H1 (cell line): ENCODE measurements around the gene CPLX1. TPM values are rescaled to one million over a fixed set of nuclear protein-coding genes. Genes with fewer than 3 reads are reported as not detected.

Experiments
- CTCF ChIA-PET: fragments of 300-600 bp; sonication (Branson Sonifier 250); formaldehyde crosslinking; loops from one replicate; lab custom pipeline; 2021; ENCODE audit not compliant: partially characterized antibody; lab: Charles Lee
- POLR2A ChIA-PET: fragments of 300-600 bp; sonication (Branson Sonifier 250); formaldehyde crosslinking; loops from one replicate; lab custom pipeline; 2021; ENCODE audit warnings: inconsistent platforms; ENCODE audit not compliant: partially characterized antibody; lab: Charles Lee
- DNase-seq, 2 experiments: peaks; one replicate each; pipeline versions ENCODE4 v3.0.0 to v3.0.0-alpha.2; 2010 to 2022; ENCODE audit warnings: low spot score in 2 of 2, low read depth in 1 of 2, mixed read lengths in 1 of 2
- FAIRE-seq: peaks from 2 replicates; lab custom pipeline; 2011; peaks lifted over from hg19 to GRCh38; lab: Jason Lieb, UNC
- H2AFZ ChIP-seq: 2 replicates; pipeline ENCODE4 v1.8.1; 2012; ENCODE audit warnings: low read length, inconsistent platforms
- H2AK5ac ChIP-seq: 2 replicates; pipeline ENCODE4 v1.6.1; 2013; ENCODE audit warnings: low read depth, low read length
- H2BK120ac ChIP-seq: replicated peaks from 2 replicates; pipeline ENCODE3; 2013; ENCODE audit warnings: low read depth, low read length, inconsistent platforms
- H2BK12ac ChIP-seq: 2 replicates; pipeline ENCODE4 v1.6.1; 2013; ENCODE audit warnings: low read depth, low read length
- H2BK15ac ChIP-seq: 2 replicates; pipeline ENCODE4 v1.6.1; 2013; ENCODE audit warnings: low read length
- H2BK20ac ChIP-seq: 2 replicates; pipeline ENCODE4 v1.6.1; 2013; ENCODE audit warnings: low read length
- H2BK5ac ChIP-seq: 2 replicates; pipeline ENCODE4 v1.6.1; 2013; ENCODE audit warnings: low read depth, low read length
- H3K14ac ChIP-seq: 2 replicates; pipeline ENCODE4 v1.6.1; 2013; ENCODE audit warnings: inconsistent platforms; ENCODE audit not compliant: insufficient read length
- H3K18ac ChIP-seq: 2 replicates; pipeline ENCODE4 v1.6.1; 2013; ENCODE audit warnings: low read length; ENCODE audit errors: extremely low read depth
- H3K23ac ChIP-seq: 2 replicates; pipeline ENCODE4 v1.6.1; 2013; ENCODE audit warnings: inconsistent platforms; ENCODE audit not compliant: insufficient read length
- H3K23me2 ChIP-seq: 2 replicates; pipeline ENCODE4 v1.6.1; 2013; ENCODE audit warnings: low read depth, low read length
- H3K27ac ChIP-seq: 2 replicates; pipeline ENCODE4 v1.6.1; 2011; ENCODE audit warnings: low read depth, low read length, inconsistent platforms
- H3K27me3 ChIP-seq, 4 experiments: replicated peaks in 1 of 4; 1 replicate in 1 of 4; 2 replicates in 3 of 4; pipeline versions ENCODE4 v1.6.1 to v1.8.1; 2011 to 2013; ENCODE audit warnings: low read length in 3 of 4, mild to moderate bottlenecking in 3 of 4, inconsistent platforms in 2 of 4, mixed read lengths in 2 of 4, moderate library complexity in 1 of 4; ENCODE audit not compliant: control insufficient read depth in 3 of 4, insufficient read depth in 3 of 4; ENCODE audit errors: extremely low read depth in 1 of 4
- H3K36me3 ChIP-seq, 4 experiments: 2 replicates each; pipeline versions ENCODE4 v1.6.1 to v1.8.1; 2011 to 2013; ENCODE audit warnings: mild to moderate bottlenecking in 4 of 4, low read length in 3 of 4, moderate library complexity in 2 of 4, control low read depth in 1 of 4, inconsistent platforms in 1 of 4; ENCODE audit not compliant: insufficient read depth in 4 of 4, control insufficient read depth in 2 of 4
- H3K4ac ChIP-seq: replicated peaks from 2 replicates; pipeline ENCODE3; 2013; ENCODE audit warnings: low read length, low read depth, mixed read lengths, inconsistent platforms; ENCODE audit not compliant: insufficient read length
- H3K4me1 ChIP-seq, 4 experiments: replicated peaks in 1 of 4; 1 replicate in 1 of 4; 2 replicates in 3 of 4; pipeline versions ENCODE4 v1.6.1 to v1.8.1; 2011 to 2013; ENCODE audit warnings: low read length in 3 of 4, inconsistent platforms in 2 of 4, mixed read lengths in 1 of 4; ENCODE audit not compliant: insufficient read depth in 4 of 4, control insufficient read depth in 3 of 4
- H3K4me2 ChIP-seq, 2 experiments: 2 replicates each; pipeline versions ENCODE4 v1.6.1 to v1.8.1; 2011 to 2013; ENCODE audit warnings: low read depth in 2 of 2, low read length in 2 of 2, control low read depth in 1 of 2, inconsistent platforms in 1 of 2, mild to moderate bottlenecking in 1 of 2; ENCODE audit not compliant: insufficient read depth in 1 of 2
- H3K4me3 ChIP-seq, 4 experiments: fragments of 200-600, 300-600 bp in 1 of 4; sonication (generic), shearing (Covaris generic), sonication (Bioruptor Twin) in 1 of 4; 2 replicates each; pipeline versions ENCODE4 v1.5.1 to v1.8.1; 2011 to 2016; ENCODE audit warnings: low read length in 4 of 4, low read depth in 3 of 4, control low read depth in 2 of 4, inconsistent platforms in 2 of 4, mild to moderate bottlenecking in 2 of 4, mixed read lengths in 1 of 4, moderate library complexity in 1 of 4; ENCODE audit not compliant: insufficient read depth in 2 of 4; ENCODE audit errors: extremely low read depth in 1 of 4
- H3K56ac ChIP-seq: replicated peaks from 2 replicates; pipeline ENCODE3; 2013; ENCODE audit warnings: low read depth, mild to moderate bottlenecking, mixed read lengths, low read length, inconsistent platforms; ENCODE audit not compliant: insufficient read length
- H3K79me1 ChIP-seq: 2 replicates; pipeline ENCODE4 v1.6.1; 2013; ENCODE audit warnings: low read depth, low read length, control low read depth
- H3K79me2 ChIP-seq, 2 experiments: 2 replicates each; pipeline versions ENCODE4 v1.6.1 to v1.8.1; 2012 to 2013; ENCODE audit warnings: low read length in 2 of 2, mild to moderate bottlenecking in 2 of 2, inconsistent platforms in 1 of 2; ENCODE audit not compliant: insufficient read depth in 2 of 2, control insufficient read depth in 1 of 2
- H3K9ac ChIP-seq, 4 experiments: replicated peaks in 1 of 4; 1 replicate in 1 of 4; 2 replicates in 3 of 4; pipeline versions ENCODE4 v1.6.1 to v1.8.1; 2011 to 2013; ENCODE audit warnings: low read depth in 3 of 4, low read length in 3 of 4, control low read depth in 2 of 4, mild to moderate bottlenecking in 2 of 4, moderate library complexity in 2 of 4, inconsistent platforms in 1 of 4; ENCODE audit errors: extremely low read depth in 1 of 4
- H3K9me3 ChIP-seq, 2 experiments: 2 replicates each; pipeline versions ENCODE4 v1.6.1 to v1.8.1; 2012 to 2013; ENCODE audit warnings: mild to moderate bottlenecking in 2 of 2, moderate library complexity in 2 of 2, control low read depth in 1 of 2, inconsistent platforms in 1 of 2, low read depth in 1 of 2, low read length in 1 of 2, mixed read lengths in 1 of 2; ENCODE audit not compliant: insufficient read depth in 2 of 2
- H4K20me1 ChIP-seq, 2 experiments: replicated peaks in 1 of 2; 2 replicates each; pipeline versions ENCODE3 to v1.8.1; 2011 to 2013; ENCODE audit warnings: inconsistent platforms in 2 of 2, low read length in 2 of 2, mild to moderate bottlenecking in 1 of 2; ENCODE audit not compliant: insufficient read depth in 2 of 2, control insufficient read depth in 1 of 2
- H4K5ac ChIP-seq: 2 replicates; pipeline ENCODE4 v1.6.1; 2013; ENCODE audit warnings: low read length, low read depth, mixed read lengths, inconsistent platforms; ENCODE audit not compliant: insufficient read length
- H4K8ac ChIP-seq: 2 replicates; pipeline ENCODE4 v1.8.0; 2013; ENCODE audit warnings: mild to moderate bottlenecking, moderate library complexity, low read length, inconsistent platforms; ENCODE audit not compliant: insufficient read depth; ENCODE audit errors: extremely low read depth
- H4K91ac ChIP-seq: replicated peaks from 2 replicates; pipeline ENCODE3; 2013; ENCODE audit warnings: low read length, mixed read lengths, inconsistent platforms; ENCODE audit not compliant: insufficient read length
- EZH2 ChIP-seq: fragments of 200-600 bp; sonication (generic); IDR thresholded peaks from 2 replicates; pipeline ENCODE4 v1.7.1; 2012; ENCODE audit warnings: low read depth, mild to moderate bottlenecking, moderate library complexity, low read length, inconsistent platforms; ENCODE audit not compliant: severe bottlenecking
- YY1 ChIP-seq: IDR thresholded peaks from 2 replicates; pipeline ENCODE4 v1.6.1; 2011; ENCODE audit warnings: low read depth, mild to moderate bottlenecking, low read length
- WGBS, 2 experiments: shearing (Covaris generic) in 1 of 2; methylation state at CpG; one replicate each; pipeline versions ENCODE4 v1.1.6 to v1.1.7; 2013 to 2015; ENCODE audit warnings: low lambda C conversion rate in 2 of 2, mixed read lengths in 2 of 2, inconsistent platforms in 1 of 2, low coverage in 1 of 2, missing lambda C conversion rate in 1 of 2; ENCODE audit not compliant: insufficient replicate concordance in 2 of 2, insufficient coverage in 1 of 2, insufficient read length in 1 of 2; ENCODE audit errors: extremely low coverage in 1 of 2, missing lambda C conversion rate in 1 of 2; 5-methylcytosine and 5-hydroxymethylcytosine counted together
- polyA plus RNA-seq, 7 experiments: library from polyadenylated mRNA; depleted of rRNA in 3 of 7; stranded (reverse) in 5 of 7; unstranded in 2 of 7; fragments of >200 nt in 5 of 7; fragments of 200-250 nt in 2 of 7; gene quantifications; 1 replicate in 5 of 7; 2 replicates in 1 of 7; 4 replicates in 1 of 7; pipeline versions ENCODE4 v1.2.1 to v1.2.3, GENCODE V29; 2011 to 2013; ENCODE audit warnings: missing spikeins in 2 of 7, mixed read lengths in 2 of 7
- total RNA-seq: library from RNA; stranded (reverse); fragmentation: NEBNext Ultra II Directional; extraction: Animal tissue kit (Norgen Biotek cat#: 25700); gene quantifications from 2 replicates; pipeline ENCODE4 v1.2.1, GENCODE V29; 2021

Gene CPLX1
- total and polyA plus RNA-seq, 2 of the 8 experiments (the other 6 are each of a cell fraction or from before 2014, with no cell fraction given), result 0.32 to 0.56 TPM

DNA sequence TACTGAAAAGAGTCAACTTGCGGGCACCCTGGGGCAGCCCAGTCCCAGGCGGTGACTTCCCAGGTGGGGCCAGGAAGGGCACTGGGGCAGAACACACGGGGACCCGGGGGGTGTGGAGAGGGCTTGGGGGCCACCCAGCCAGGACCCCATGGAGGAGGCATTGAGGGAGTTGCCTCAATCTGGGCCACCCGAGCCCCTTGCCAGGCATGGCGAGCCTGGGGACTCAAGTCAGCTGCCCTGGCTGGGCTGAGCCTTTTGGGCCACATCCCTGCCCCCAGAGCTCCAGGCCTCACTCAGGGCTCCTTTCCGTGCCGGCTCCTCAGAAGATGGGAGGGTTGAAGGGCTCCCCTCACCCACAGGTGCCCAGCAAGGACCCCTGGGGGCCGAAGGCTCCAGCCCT lies 6.6 kb upstream of the CPLX1 start:
- H4K20me1 ChIP-seq, result peaks cover 1 to 9% of the 10 kb centered on the region in 2 experiments
- no peak overlapping the region for H3K23ac ChIP-seq
- no peak for FAIRE-seq
- no peak overlapping the region for H2BK15ac ChIP-seq
- no peak overlapping the region for H4K8ac ChIP-seq
- no peak overlapping the region for H2BK5ac ChIP-seq
- no peak for DNase-seq
- H3K9ac ChIP-seq, result no peak overlapping the region
- no peak overlapping the region for H2BK20ac ChIP-seq
- H3K56ac ChIP-seq, result no peak overlapping the region
- no peak overlapping the region for H2AK5ac ChIP-seq
- H4K5ac ChIP-seq, result no peak overlapping the region
- 91% methylated on average over 9 of the region's 9 CpGs; no CpG with 5 or more reads in 1 of the 2 experiments for WGBS, 2 experiments
- no peak overlapping the region for H2BK12ac ChIP-seq
- H3K4me2 ChIP-seq, result no peak overlapping the region
- no peak overlapping the region for H3K14ac ChIP-seq
- peaks cover 4 to 6% of the 10 kb centered on the region in 2 experiments; a peak in 1 of 4 replicates for H3K9me3 ChIP-seq
- H3K18ac ChIP-seq, result no peak overlapping the region
- H3K4me3 ChIP-seq, result no peak overlapping the region
- no peaks in the 10 kb centered on the region for H3K4me1 ChIP-seq
- H3K27me3 ChIP-seq, result peaks cover 8 to 16% (median 11%) of the 10 kb centered on the region in 4 experiments
- H4K91ac ChIP-seq, result no peak overlapping the region
- CTCF ChIA-PET, result interaction anchor here (0.9 kb wide), 1 partner anchor 14 kb away, joined by 3 read pairs; no protein-coding TSS in a partner anchor
- POLR2A ChIA-PET, result no interaction called here
- no peak overlapping the region for H2BK120ac ChIP-seq
- no peaks in the 10 kb centered on the region for H3K36me3 ChIP-seq
- no peak for TF ChIP-seq EZH2
- TF ChIP-seq YY1, result no peak
- H3K23me2 ChIP-seq, result no peaks in the 10 kb centered on the region
- no peak overlapping the region for H3K27ac ChIP-seq
- H2AFZ ChIP-seq, result no peak overlapping the region
- no peaks in the 10 kb centered on the region for H3K79me1 ChIP-seq
- no peak overlapping the region for H3K4ac ChIP-seq
- no peaks in the 10 kb centered on the region for H3K79me2 ChIP-seq
